GM12801 (cell line): Measurements from ENCODE around the gene INHA.

Source experiments
- TF ChIP-seq, protein P1 (sequence below): IDR thresholded peaks from one replicate; pipeline ENCODE4 v1.5.1; 2011; ENCODE audit warnings: control low read depth; ENCODE audit not compliant: insufficient read length; ENCODE audit errors: extremely low read depth

INHA gene

GRCh38 chr2:219537657-219538488, 34.2 kb upstream of the INHA start:
- TF ChIP-seq, protein P1, sequence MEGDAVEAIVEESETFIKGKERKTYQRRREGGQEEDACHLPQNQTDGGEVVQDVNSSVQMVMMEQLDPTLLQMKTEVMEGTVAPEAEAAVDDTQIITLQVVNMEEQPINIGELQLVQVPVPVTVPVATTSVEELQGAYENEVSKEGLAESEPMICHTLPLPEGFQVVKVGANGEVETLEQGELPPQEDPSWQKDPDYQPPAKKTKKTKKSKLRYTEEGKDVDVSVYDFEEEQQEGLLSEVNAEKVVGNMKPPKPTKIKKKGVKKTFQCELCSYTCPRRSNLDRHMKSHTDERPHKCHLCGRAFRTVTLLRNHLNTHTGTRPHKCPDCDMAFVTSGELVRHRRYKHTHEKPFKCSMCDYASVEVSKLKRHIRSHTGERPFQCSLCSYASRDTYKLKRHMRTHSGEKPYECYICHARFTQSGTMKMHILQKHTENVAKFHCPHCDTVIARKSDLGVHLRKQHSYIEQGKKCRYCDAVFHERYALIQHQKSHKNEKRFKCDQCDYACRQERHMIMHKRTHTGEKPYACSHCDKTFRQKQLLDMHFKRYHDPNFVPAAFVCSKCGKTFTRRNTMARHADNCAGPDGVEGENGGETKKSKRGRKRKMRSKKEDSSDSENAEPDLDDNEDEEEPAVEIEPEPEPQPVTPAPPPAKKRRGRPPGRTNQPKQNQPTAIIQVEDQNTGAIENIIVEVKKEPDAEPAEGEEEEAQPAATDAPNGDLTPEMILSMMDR: no peak

DNA sequence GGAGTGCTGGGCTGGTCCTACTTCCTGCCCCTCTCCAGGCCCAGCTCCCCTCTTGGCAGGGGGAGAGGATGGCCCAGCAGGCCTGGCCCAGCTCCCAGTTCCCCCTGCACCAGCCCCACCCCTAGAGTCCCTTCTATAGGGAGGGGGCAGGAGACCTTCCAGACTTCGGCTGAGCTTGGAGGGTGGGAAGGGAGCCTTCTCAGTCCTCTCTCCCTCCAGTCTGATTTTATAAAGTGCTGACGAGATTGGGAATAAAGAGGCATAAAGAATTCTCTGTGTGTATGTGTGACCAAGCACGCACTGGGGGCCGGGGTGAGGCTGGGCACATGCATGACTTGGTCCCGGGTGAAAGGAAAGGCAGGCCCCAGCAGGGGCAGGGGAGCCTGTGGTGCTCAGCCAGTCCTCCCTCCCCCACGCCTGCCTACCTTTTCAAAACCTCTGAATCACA, 33.6 kb upstream of the INHA start:
- TF ChIP-seq, protein P1: no peak

GRCh38 chr2:219538956-219539788, 32.9 kb upstream of the INHA start:
- TF ChIP-seq, protein P1: no peak

- TF ChIP-seq, protein P1: no peak
These were observed 32.0 kb upstream of the INHA start for GRCh38 chr2:219539926-219540678.

GRCh38 chr2:219540784-219541504, 31.2 kb upstream of the INHA start:
- TF ChIP-seq, protein P1: no peak

- TF ChIP-seq, protein P1: no peak
These were observed 30.4 kb upstream of the INHA start for GRCh38 chr2:219541611-219542180.
